Coronary artery (tissue), 2 donors: Measurements from ENCODE around the gene PRODH2.

Experiments used
- DNase-seq: peaks from one replicate; pipeline ENCODE4 v3.0.0-alpha.2; 2017; ENCODE audit warnings: low spot score
- H3K27ac ChIP-seq, 2 donors: fragments of 200-600 bp; sonication (generic); one replicate each; pipeline ENCODE4 v1.5.1; 2016 to 2019
- H3K4me3 ChIP-seq: fragments of 200-600 bp; sonication (generic); 2 replicates; pipeline ENCODE4 v1.5.1; 2016; ENCODE audit warnings: mild to moderate bottlenecking, moderate library complexity
- TF ChIP-seq, protein P1 (sequence below): fragments of 200-600 bp; sonication (generic); IDR thresholded peaks from one replicate; pipeline ENCODE4 v1.5.1; 2019; ENCODE audit warnings: antibody characterized with exemption

PRODH2 gene

DNA sequence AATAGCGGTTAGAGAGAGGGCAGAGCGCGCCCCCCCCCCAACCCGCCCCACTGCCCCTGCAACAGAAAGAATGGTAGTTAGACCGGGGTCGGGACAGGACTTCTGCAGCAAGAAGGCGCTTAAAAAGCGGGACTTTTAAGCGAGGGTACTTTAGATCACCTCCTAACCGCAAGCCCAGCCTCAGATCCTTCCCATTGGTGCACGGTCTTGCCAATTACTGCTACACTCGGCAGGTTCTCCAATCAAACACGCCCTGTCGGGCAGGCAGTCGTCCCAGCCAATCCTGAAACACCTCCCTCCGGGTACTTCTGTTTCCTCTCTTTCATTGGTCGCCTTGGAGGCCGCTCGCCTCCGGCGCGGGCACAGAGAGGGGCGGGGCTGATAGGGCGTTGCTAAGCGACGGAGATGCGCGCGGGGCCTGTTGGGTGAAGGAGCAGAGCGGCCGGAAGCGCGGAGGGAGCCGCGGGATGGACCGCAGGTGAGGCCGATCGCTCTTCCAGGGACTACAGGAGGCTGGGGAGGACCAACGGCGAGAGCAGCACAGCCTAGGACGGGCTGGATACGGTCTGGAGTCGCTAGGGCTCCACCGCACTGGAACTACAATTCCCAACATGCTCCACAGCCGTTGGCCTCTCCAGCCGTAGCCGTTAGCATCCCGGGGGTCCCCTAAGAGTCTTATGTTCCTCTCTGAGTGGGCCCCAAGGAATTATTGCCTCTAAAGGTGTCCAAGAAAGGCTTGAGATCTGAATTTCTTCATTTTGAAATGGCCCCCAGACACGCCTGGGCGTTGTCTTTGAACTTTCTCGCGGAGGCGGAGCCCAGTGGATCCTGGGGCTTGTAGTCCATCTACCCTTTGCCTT is 54.7 kb downstream of the PRODH2 start, which contains the start of gene PROSER3:
PROSER3 (plus strand) TSS at position 428 of the 860 bp plus-strand sequence; CDS start at position 468, 40 bp downstream.
- H3K27ac ChIP-seq: peak within 1 kb of the TSS; percentile 100
- TF ChIP-seq, protein P1, sequence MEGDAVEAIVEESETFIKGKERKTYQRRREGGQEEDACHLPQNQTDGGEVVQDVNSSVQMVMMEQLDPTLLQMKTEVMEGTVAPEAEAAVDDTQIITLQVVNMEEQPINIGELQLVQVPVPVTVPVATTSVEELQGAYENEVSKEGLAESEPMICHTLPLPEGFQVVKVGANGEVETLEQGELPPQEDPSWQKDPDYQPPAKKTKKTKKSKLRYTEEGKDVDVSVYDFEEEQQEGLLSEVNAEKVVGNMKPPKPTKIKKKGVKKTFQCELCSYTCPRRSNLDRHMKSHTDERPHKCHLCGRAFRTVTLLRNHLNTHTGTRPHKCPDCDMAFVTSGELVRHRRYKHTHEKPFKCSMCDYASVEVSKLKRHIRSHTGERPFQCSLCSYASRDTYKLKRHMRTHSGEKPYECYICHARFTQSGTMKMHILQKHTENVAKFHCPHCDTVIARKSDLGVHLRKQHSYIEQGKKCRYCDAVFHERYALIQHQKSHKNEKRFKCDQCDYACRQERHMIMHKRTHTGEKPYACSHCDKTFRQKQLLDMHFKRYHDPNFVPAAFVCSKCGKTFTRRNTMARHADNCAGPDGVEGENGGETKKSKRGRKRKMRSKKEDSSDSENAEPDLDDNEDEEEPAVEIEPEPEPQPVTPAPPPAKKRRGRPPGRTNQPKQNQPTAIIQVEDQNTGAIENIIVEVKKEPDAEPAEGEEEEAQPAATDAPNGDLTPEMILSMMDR: no peak
- peak; percentile 100 for DNase-seq
- peak within 1 kb of the TSS; percentile 79 for H3K4me3 ChIP-seq

DNA sequence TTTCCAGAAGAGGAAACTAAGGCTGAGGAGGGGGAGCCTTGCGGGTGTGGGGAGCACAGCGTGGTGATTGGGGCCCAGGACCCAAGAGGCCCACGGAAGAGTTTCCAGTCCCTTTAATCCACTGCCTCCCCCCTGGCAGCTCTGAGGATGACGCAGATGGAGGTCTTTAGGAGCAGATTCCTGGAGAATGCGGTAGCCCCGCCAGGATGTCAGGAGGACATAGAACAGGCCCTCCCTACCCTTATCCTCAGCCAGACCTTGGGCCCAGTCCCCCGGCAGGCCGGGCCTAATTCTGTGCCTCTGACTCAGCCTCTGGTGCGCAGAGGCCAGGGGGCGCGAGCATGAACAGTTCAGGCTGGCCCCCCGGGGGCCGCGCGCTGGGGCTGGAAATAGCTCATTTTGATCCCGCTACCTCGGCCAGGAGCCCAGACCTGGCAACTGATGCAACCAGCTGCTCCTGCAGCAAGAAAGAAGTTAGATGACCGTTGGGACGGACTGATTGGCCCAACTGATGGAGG is 55.4 kb downstream of the PRODH2 start:
- Histone ChIP-seq H3K27ac (peak overlapping the region; percentile 100), H3K4me3 (peak overlapping the region; percentile 79)
- peak; percentile 99 for DNase-seq
- TF ChIP-seq, protein P1: no peak

DNA sequence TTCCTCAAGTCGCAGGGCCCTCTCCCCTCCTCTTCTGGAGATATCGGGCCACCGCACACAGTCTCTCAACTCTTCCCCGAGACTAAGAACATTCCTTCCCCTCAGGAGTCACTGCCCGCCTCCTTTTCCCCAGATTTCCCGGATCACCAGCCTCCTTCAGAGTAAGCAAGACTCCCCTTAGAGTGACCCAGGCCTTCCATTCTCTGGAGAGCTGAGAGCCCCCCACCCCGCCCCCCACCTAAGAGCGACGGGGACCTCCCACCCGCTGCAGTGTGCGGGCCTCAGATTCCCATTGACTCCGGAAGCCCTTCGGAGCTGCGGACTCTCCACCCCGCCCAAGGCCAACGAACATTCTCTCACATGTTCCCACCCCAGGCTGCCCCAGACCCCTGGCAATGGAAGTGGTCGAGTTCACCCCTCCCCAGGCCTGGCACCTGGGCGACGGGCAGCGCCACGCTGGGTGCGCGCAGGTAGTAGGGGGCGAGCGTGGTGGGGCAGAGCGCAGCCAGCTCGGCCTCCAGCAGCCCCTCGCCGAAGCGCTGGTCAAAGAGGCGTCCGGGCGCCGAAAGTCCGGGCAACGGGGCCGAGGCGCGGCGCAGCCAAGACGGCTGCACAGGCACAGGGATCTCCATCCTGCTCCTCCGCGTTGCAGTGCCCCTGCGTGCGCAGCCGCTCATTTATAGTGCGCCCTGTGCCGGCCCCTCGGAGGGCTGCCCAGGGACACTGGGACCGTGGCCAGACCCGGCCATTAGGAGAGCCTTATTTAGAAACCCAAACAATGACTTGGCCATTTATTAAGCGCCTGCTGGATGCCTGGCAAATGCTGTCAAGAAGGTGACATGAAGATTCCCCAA is 56.0 kb downstream of the PRODH2 start, which contains the start of gene HSPB6:
HSPB6 (minus strand) TSS at position 653 of the 854 bp plus-strand sequence; CDS start at position 632, 21 bp downstream.
- peak; percentile 91 for DNase-seq
- Histone ChIP-seq H3K27ac (peak within 1 kb of the TSS; percentile 100), H3K4me3 (peak within 1 kb of the TSS; percentile 79)
- TF ChIP-seq, protein P1: no peak

- H3K27ac ChIP-seq: peak overlapping the region; percentile 100
- H3K4me3 ChIP-seq: peak overlapping the region; percentile 79
- TF ChIP-seq, protein P1: no peak
- DNase-seq: peak; percentile 98
These were observed 56.9 kb downstream of the PRODH2 start for GRCh38 chr19:35755550-35756376.

DNA sequence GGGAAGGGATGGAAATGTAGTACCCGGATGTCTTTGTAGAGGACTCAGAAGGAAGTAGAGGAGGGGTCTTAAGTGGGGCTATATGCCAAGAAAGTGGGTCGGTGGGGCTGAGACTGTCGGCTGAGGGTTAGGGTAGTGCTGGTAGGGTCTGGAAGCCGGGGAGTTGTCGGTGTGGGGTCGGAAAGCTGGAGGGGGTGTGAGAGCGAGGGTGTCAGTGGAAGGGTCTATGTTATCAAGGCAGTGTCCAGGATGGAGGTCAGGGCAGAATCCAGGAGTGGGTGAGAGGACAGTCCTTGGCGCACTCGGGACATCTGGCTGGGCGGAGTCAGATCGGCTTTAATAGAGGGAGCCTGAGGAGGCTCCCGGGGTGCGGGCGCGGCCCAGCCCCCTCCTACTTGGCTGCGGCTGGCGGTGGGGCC is 57.5 kb downstream of the PRODH2 start:
- DNase-seq: no peak
- peak overlapping the region; percentile 100 for H3K27ac ChIP-seq
- H3K4me3 ChIP-seq: peak overlapping the region; percentile 79
- TF ChIP-seq, protein P1: no peak
